Stimulated activated CD4-positive, alpha-beta T cell treated with anti-CD3 and anti-CD28 coated beads, Interleukin-1b, Interleukin-23, amount 100 ng/mL, for 24 hours (primary cell): ENCODE results near the gene NEURL1.
A peak's percentile ranks its signal among the peaks of the same experiment; 100 is the strongest.
"Not testable (repeated sequence)": the region's sequence is repeated elsewhere in the genome, so short reads cannot be mapped to it uniquely, and the experiment has no call there.

Experiments used
- DNase-seq, 4 experiments: peaks; one replicate each; pipeline ENCODE4 v3.0.0-alpha.2; 2020; ENCODE audit warnings: low read depth in 4 of 4, low spot score in 1 of 4

NEURL1 gene

GRCh38 chr10:103459615-103460014, 33.9 kb upstream of the NEURL1 start:
- no peak for DNase-seq

- DNase-seq = no peak
These were observed 30.0 kb upstream of the NEURL1 start for GRCh38 chr10:103463499-103463898.

GRCh38 chr10:103465411-103466179, 27.9 kb upstream of the NEURL1 start:
- no peak for DNase-seq

- DNase-seq = no peak
These were observed 26.8 kb upstream of the NEURL1 start for GRCh38 chr10:103466734-103467133.

- no peak for DNase-seq
These were observed 26.1 kb upstream of the NEURL1 start for GRCh38 chr10:103467406-103467805.

- DNase-seq = no peak
These were observed 24.3 kb upstream of the NEURL1 start for GRCh38 chr10:103469201-103469600.

- DNase-seq = peak in 1 of 4 experiments; percentile 20
These were observed 22.5 kb upstream of the NEURL1 start for GRCh38 chr10:103470761-103471653.

GRCh38 chr10:103472005-103472404, 21.5 kb upstream of the NEURL1 start:
- no peak for DNase-seq

GRCh38 chr10:103473261-103473671, 20.2 kb upstream of the NEURL1 start:
- DNase-seq = no peak

GRCh38 chr10:103474077-103474476, 19.4 kb upstream of the NEURL1 start:
- no peak for DNase-seq

GRCh38 chr10:103475437-103475836, 18.1 kb upstream of the NEURL1 start:
- DNase-seq = no peak

- DNase-seq = no peak
These were observed 17.3 kb upstream of the NEURL1 start for GRCh38 chr10:103476046-103476768.

- no peak for DNase-seq
These were observed 14.8 kb upstream of the NEURL1 start for GRCh38 chr10:103478671-103479070.

GRCh38 chr10:103479135-103479534, 14.4 kb upstream of the NEURL1 start, which contains the start of gene CALHM3:
Gene CALHM3, minus strand, starts transcription at chr10:103479240. Its CDS starts 208 bp downstream, at chr10:103479032.
- DNase-seq = no peak

GRCh38 chr10:103480521-103480920, 13.0 kb upstream of the NEURL1 start:
- DNase-seq = no peak

GRCh38 chr10:103481974-103482531, 11.5 kb upstream of the NEURL1 start:
- DNase-seq = no peak

GRCh38 chr10:103486635-103487409, 6.7 kb upstream of the NEURL1 start:
- not testable (repeated sequence) for DNase-seq

GRCh38 chr10:103487410-103487708, 6.1 kb upstream of the NEURL1 start:
- no peak for DNase-seq

GRCh38 chr10:103490986-103491314, 2.6 kb upstream of the NEURL1 start:
- DNase-seq = no peak

GRCh38 chr10:103491729-103492364, 1.7 kb upstream of the NEURL1 start:
- DNase-seq = no peak
